ENCODE results near the gene RUFY1. TPM values are rescaled to one million over a fixed set of nuclear protein-coding genes. Genes with fewer than 3 reads are reported as not detected.
"Not testable (repeated sequence)": the region's sequence is repeated elsewhere in the genome, so short reads cannot be mapped to it uniquely, and the experiment has no call there.

RUFY1 gene, protein sequence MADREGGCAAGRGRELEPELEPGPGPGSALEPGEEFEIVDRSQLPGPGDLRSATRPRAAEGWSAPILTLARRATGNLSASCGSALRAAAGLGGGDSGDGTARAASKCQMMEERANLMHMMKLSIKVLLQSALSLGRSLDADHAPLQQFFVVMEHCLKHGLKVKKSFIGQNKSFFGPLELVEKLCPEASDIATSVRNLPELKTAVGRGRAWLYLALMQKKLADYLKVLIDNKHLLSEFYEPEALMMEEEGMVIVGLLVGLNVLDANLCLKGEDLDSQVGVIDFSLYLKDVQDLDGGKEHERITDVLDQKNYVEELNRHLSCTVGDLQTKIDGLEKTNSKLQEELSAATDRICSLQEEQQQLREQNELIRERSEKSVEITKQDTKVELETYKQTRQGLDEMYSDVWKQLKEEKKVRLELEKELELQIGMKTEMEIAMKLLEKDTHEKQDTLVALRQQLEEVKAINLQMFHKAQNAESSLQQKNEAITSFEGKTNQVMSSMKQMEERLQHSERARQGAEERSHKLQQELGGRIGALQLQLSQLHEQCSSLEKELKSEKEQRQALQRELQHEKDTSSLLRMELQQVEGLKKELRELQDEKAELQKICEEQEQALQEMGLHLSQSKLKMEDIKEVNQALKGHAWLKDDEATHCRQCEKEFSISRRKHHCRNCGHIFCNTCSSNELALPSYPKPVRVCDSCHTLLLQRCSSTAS
- total RNA-seq (2014; rRNA removed; shearing (Covaris generic)), result 38.0 and 39.2 TPM in 2 replicates
- polyA plus RNA-seq (2014; cell fraction: nucleus; rRNA removed), result 37.4 and 46.0 TPM in 2 replicates

DNA sequence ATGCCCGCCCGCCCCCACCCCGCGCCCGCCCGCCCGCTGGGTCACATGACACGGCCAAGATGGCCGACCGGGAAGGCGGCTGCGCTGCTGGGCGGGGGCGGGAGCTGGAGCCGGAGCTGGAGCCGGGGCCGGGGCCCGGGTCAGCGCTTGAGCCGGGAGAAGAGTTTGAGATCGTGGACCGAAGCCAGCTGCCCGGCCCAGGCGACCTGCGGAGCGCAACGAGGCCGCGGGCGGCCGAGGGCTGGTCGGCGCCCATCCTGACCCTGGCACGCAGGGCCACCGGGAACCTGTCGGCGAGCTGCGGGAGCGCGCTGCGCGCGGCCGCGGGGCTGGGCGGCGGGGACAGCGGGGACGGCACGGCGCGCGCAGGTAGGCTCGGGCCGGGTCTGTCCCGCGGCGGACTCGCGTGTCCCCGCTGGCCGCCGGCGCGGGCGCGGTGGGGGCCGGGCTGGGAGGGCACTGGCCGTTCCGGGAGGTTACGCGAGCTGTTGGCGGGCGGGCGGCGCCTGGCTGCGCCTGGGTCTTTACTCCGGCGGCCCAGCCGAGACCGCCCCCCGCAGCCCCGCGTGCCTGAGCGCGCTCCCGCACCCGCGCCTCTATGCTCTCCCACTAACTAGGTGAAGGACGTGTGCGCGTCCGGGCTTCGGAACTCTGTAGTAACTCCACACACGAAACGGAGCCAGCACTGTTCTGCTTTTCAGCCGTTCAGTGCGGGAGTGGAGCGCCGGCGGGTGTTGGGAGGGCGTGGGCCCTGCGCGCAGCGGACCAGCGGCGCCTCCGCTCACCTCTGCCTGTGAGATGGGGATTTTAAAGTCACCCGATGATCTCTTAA lies at the start of gene RUFY1:
Gene RUFY1 (plus strand): TSS at position 44 of the 832 bp plus-strand sequence. CDS start 16 bp downstream, at position 60.
- peak; percentile 65 for DNase-seq (ENCODE audit: extremely low read depth, low read depth)

GRCh38 chr5:179501997-179502396 lies 48.4 kb upstream of the RUFY1 start:
- DNase-seq (ENCODE audit: extremely low read depth, low read depth), result not testable (repeated sequence)

GRCh38 chr5:179502420-179502819 lies 47.9 kb upstream of the RUFY1 start:
- DNase-seq (ENCODE audit: extremely low read depth, low read depth), result not testable (repeated sequence)

- no peak for DNase-seq (ENCODE audit: extremely low read depth, low read depth)
Measured at GRCh38 chr5:179504191-179504590, 46.2 kb upstream of the RUFY1 start.

DNA sequence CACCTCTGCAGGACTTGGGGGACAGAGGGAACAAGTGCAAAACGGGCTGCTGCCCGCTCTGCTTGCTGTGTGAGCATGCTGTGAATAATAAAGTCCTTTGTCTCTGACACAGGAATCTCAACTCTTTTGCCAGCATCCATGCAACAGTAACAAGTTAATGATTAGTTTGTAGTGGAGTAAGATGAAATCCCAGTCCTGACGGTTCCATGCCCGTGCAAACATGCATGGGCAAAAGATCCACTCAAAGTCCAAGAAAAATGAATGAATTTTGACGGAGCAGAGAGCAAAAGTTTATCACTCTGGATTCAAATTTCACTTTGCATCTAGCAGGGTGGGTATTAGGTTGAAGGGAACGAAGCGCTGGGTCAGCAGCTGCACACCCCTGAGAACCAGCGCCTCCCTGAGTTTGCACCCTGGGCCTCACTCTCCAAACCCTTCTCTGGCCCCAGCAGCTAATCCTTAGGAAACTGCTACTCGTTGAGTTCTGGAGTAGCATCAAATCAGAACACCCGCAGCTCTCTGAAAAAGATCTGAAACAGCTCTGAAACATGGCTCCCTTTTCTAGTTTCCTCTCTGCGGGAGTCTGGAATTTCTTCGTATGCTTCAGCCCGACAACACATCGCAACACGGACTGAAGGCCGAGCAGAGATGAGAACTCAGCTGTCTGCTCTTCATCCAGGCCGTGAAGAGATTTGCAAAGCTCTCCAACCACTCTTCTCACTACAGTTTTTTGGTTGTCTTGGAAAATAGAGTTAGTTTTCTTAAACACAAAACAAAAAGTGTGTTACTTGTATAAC lies 45.6 kb upstream of the RUFY1 start:
- DNase-seq (ENCODE audit: extremely low read depth, low read depth), result no peak

DNA sequence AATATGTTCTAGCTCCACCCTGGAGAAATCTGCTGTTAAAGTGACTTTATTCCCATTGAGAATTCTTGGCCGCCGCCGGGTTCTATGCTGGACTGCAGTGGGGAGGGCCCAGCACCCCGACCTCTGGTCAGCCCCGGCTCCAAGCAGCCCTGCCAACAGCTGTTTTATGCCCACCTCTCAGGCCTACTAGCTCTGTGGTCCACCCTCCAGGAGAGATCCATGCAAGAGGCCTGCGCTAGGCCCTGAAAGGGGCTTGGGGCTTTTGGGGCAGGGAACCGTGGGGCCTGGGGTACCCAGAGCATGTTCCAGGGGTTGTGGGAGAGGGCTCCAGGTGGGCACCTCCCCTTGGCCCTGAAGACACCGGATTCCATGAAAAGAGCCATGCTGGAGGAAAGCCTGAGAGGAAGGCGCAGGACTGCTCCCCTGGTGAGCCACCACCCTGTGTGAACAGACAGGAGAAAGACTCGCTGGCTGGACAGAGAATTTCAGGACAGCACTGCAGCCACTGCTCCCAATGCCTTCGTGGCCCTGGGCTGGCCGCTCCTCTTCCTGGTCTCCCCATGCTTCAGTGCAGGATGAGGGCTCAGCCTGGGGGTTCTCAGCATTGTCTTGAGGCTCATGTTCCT lies 44.6 kb upstream of the RUFY1 start:
- no peak for DNase-seq (ENCODE audit: extremely low read depth, low read depth)

DNA sequence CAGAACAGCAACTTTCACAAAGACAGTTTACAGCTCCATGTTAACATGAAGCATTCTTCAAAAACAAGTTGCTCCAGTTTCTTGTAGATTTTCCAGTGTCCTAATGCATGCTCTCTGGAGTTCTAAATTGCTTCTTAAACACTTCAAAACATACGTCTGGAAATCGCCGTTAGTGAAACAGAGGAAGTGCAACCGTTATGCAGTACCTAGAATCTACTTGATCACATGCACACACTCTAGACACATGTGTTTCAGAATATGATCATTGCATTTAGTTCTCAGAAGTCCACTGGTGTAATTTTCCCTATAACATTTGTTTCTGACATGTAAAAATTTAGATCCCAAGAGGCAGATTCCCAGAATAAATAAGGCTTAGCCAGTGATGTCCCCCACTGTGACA lies 41.1 kb upstream of the RUFY1 start:
- no peak for DNase-seq (ENCODE audit: extremely low read depth, low read depth)

DNA sequence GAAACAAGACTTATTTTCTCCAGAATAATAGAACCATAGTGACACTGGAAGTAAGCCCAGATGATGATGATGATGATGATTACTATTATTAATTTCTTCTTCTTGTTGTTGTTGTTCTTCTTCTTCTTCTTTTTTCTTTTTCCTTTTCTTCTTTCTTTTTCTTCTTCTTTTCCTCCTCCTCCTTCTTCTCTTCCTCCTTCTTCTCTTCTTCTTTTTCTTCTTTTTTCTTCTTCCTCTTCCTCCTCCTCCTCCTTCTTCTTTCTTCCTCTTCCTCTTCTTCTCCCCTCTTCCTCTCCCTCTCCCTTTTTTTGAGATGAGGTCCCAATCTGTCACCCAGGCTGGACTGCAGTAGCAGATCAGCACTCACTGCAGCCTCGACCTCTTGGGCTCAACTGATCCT lies 40.5 kb upstream of the RUFY1 start:
- DNase-seq (ENCODE audit: extremely low read depth, low read depth), result no peak

DNA sequence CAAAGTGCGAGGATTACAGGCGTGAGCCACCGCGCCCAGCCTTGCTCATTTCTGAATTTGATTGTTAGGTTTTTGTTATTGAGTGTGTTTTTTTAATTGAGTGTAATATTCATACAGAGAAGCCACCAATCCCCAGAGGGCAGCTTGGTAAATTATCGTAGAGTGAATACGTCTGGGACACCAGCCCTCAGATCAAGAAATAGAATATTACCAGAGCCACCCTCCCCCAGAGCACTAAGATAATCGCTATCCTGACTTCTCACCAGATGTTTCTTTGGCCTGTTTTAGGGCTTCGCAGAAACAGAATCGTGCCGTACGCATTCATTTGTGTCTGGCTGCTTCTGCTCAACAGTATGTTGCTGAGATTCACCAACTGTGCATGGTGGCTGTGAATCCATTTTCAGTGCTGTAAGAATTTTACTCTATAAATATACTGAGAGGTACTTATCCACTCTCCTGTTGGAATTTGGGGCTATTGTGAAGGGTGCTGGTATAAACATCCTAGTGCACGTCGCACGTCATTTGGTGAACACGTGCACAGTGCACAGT lies 37.8 kb upstream of the RUFY1 start:
- no peak for DNase-seq (ENCODE audit: extremely low read depth, low read depth)

GRCh38 chr5:179515501-179515900 lies 34.9 kb upstream of the RUFY1 start:
- not testable (repeated sequence) for DNase-seq (ENCODE audit: extremely low read depth, low read depth)

- DNase-seq (ENCODE audit: extremely low read depth, low read depth), result no peak
Measured at GRCh38 chr5:179516221-179516620, 34.1 kb upstream of the RUFY1 start.

- not testable (repeated sequence) for DNase-seq (ENCODE audit: extremely low read depth, low read depth)
Measured at GRCh38 chr5:179517746-179518145, 32.6 kb upstream of the RUFY1 start.

- not testable (repeated sequence) for DNase-seq (ENCODE audit: extremely low read depth, low read depth)
Measured at GRCh38 chr5:179518369-179518768, 32.0 kb upstream of the RUFY1 start.

GRCh38 chr5:179519416-179520070 lies 30.8 kb upstream of the RUFY1 start:
- DNase-seq (ENCODE audit: extremely low read depth, low read depth), result not testable (repeated sequence)

DNA sequence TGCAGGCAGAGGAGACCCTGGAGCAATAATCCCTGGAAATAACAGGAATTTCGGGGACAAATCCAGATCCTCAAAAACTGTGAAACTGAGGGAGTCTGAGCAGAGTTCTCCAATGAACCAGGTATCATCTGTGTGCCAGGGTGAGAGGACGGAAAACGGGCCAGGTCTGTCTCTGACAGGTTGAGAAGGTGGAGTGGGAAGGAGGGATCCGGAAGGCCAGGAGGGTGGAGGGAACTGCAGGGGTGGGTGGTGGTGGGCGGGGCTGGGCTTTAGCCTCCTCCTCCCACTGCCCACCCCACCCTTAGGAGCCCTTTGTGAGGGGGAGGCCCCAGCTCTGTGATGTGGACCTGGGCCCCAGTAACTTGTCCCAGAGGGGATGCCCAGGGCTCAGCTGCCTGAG lies 28.2 kb upstream of the RUFY1 start:
- DNase-seq (ENCODE audit: extremely low read depth, low read depth), result not testable (repeated sequence)

DNA sequence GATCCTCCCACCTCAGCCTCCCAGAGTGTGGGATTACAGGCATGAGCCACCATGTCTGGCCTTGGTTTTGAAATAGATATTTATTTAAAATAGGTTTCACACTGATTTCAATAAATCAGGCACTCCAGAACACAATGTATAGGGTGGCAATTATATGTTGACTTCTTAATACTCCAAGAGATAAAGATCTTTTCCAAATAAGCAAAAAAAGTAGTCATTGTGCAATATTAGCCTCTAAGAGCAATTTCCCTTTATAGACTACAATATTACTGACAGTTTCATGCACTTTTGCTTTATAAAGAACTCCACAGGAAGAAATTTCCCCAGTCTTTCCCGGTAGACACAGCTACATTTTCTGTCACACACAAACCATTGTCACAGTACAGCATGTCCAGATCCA lies 23.4 kb upstream of the RUFY1 start:
- DNase-seq (ENCODE audit: extremely low read depth, low read depth), result no peak

DNA sequence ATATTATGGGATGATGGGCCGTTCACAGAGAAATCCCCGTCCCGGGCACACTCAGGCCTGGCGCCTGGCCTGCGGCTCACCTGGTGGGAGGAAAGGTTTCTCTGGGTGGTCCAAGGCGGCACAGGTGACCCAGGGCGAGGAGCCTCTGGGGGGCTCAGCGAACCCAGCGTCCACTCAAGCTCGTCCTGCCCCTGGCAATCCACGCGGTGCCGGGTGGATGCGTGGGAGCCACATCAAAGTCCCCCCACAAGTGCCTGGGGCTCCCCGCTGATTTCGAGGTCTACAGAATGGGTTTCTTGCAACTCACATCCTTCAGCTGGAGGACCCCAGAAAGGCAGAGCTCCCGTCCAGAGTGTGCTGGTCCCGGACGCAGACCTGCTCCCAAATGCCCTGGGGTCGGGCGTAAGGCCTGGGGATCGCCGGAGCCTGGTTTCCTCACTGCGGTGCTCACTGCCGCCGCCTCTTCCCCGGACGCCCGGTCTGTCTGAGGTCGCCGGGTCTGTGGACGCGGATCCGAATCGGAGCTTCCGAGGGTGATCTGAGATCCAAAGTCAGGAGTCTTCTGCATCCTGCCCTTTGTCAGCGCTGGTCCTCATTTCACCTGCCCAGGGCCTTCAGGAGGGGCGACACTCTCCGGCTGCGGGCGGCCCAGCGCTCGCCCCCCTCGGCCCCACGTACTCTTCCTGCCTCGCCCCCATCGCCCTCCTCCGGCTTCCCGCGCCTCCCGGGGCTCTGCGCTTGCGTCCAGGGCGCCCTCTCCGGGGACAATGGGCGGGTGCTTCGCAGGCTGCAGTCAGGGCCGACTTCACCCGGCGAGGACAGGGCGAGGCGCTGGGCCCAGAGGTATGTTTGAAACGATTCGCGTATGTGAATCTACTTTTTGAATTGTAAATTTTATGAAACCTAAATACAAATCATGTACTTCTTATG lies 20.0 kb upstream of the RUFY1 start:
- DNase-seq (ENCODE audit: extremely low read depth, low read depth), result peak; percentile 13

- no peak for DNase-seq (ENCODE audit: extremely low read depth, low read depth)
Measured at GRCh38 chr5:179533024-179533423, 17.3 kb upstream of the RUFY1 start.
